HepG2 (cell line): ENCODE data around the gene CAPN11. TPM values are rescaled to one million over a fixed set of nuclear protein-coding genes. Genes with fewer than 3 reads are reported as not detected.

ENCODE experiments used
- BRD4 ChIP-seq: sonication (generic); formaldehyde crosslinking; IDR thresholded peaks from 2 replicates; pipeline ENCODE4 v1.4.0; 2020; ENCODE audit warnings: missing genetic modification reagents
- BRF2 ChIP-seq: sonication (generic); formaldehyde crosslinking; IDR thresholded peaks from 2 replicates; pipeline ENCODE4 v1.8.1; 2022; ENCODE audit warnings: mild to moderate bottlenecking, missing genetic modification reagents
- FOXP4 ChIP-seq: sonication (generic); formaldehyde crosslinking; IDR thresholded peaks from 2 replicates; pipeline ENCODE4 v1.4.0; 2020; ENCODE audit warnings: missing genetic modification reagents
- NCOA2 ChIP-seq: sonication (generic); formaldehyde crosslinking; IDR thresholded peaks from 2 replicates; pipeline ENCODE4 v1.8.0; 2022; ENCODE audit warnings: inconsistent platforms
- SP2 ChIP-seq: sonication (generic); formaldehyde crosslinking; IDR thresholded peaks from 2 replicates; pipeline ENCODE4 v1.5.1; 2020; ENCODE audit warnings: mild to moderate bottlenecking, missing genetic modification reagents
- ZFP1 ChIP-seq: IDR thresholded peaks from 2 replicates; pipeline ENCODE4 v1.6.1; 2016
- ZFP37 ChIP-seq: sonication (generic); formaldehyde crosslinking; IDR thresholded peaks from 2 replicates; pipeline ENCODE4 v1.4.0; 2020; ENCODE audit warnings: missing genetic modification reagents, borderline replicate concordance
- ZNF136 ChIP-seq: sonication (generic); formaldehyde crosslinking; IDR thresholded peaks from 2 replicates; pipeline ENCODE4 v1.8.1; 2022; ENCODE audit warnings: low read depth, mild to moderate bottlenecking, moderate library complexity, missing genetic modification reagents
- ZNF138 ChIP-seq: sonication (generic); formaldehyde crosslinking; IDR thresholded peaks from 2 replicates; pipeline ENCODE4 v1.5.0; 2020; ENCODE audit warnings: mild to moderate bottlenecking, low read depth, missing genetic modification reagents
- ZNF543 ChIP-seq: sonication (generic); formaldehyde crosslinking; IDR thresholded peaks from 2 replicates; pipeline ENCODE4 v1.4.0; 2020; ENCODE audit warnings: mild to moderate bottlenecking, missing genetic modification reagents
- ZNF572 ChIP-seq: sonication (generic); formaldehyde crosslinking; IDR thresholded peaks from 2 replicates; pipeline ENCODE4 v1.5.1; 2020; ENCODE audit warnings: mild to moderate bottlenecking, missing genetic modification reagents
- polyA plus RNA-seq, 8 experiments: library from polyadenylated mRNA; depleted of rRNA in 3 of 8; stranded (reverse) in 7 of 8; unstranded in 1 of 8; fragments of >200 nt; fragmentation: Illumina TruSeq in 4 of 8; extraction: Trizol in 4 of 8; gene quantifications; 2 replicates each; pipeline versions ENCODE4 v1.2.1 to v1.2.3, GENCODE V29; 2011 to 2016; ENCODE audit warnings: low read depth in 4 of 8, missing spikeins in 1 of 8, mixed read lengths in 1 of 8; ENCODE audit not compliant: insufficient read depth in 1 of 8
- total RNA-seq, 5 experiments: library from RNA; depleted of rRNA; stranded (reverse); fragments of >200 nt; fragmentation: Illumina TruSeq; extraction: Trizol; gene quantifications; 2 replicates each; pipeline ENCODE4 v1.2.3, GENCODE V29; 2016; ENCODE audit warnings: low read depth in 1 of 5
- TF ChIP-seq, protein P1 (sequence below): sonication (generic); formaldehyde crosslinking; IDR thresholded peaks from one replicate; pipeline ENCODE4 v1.5.1; 2020; ENCODE audit warnings: mild to moderate bottlenecking, missing genetic modification reagents; ENCODE audit errors: not compliant biosample characterization

CAPN11 gene
- total and polyA plus RNA-seq, 2 of the 13 experiments (the other 11 are each of a cell fraction or from before 2014, with no cell fraction given) = 0.07 to 0.11 TPM

GRCh38 chr6:44222486-44223318 lies 64.1 kb downstream of the CAPN11 start (continued):
- TF ChIP-seq NCOA2 (CRISPR knock-in tag) (no peak), ZNF543 (no peak), ZFP1 (CRISPR knock-in tag) (no peak), ZNF136 (CRISPR knock-in tag) (no peak), SP2 (CRISPR knock-in tag) (no peak), BRD4 (0 out of 2 replicates have a peak, but pooled peaks have one; percentile 59), FOXP4 (0 out of 2 replicates have a peak, but pooled peaks have one; percentile 1), ZNF572 (CRISPR knock-in tag) (no peak), ZNF138 (CRISPR knock-in tag) (no peak), ZFP37 (no peak), BRF2 (no peak)
- TF ChIP-seq, protein P1, sequence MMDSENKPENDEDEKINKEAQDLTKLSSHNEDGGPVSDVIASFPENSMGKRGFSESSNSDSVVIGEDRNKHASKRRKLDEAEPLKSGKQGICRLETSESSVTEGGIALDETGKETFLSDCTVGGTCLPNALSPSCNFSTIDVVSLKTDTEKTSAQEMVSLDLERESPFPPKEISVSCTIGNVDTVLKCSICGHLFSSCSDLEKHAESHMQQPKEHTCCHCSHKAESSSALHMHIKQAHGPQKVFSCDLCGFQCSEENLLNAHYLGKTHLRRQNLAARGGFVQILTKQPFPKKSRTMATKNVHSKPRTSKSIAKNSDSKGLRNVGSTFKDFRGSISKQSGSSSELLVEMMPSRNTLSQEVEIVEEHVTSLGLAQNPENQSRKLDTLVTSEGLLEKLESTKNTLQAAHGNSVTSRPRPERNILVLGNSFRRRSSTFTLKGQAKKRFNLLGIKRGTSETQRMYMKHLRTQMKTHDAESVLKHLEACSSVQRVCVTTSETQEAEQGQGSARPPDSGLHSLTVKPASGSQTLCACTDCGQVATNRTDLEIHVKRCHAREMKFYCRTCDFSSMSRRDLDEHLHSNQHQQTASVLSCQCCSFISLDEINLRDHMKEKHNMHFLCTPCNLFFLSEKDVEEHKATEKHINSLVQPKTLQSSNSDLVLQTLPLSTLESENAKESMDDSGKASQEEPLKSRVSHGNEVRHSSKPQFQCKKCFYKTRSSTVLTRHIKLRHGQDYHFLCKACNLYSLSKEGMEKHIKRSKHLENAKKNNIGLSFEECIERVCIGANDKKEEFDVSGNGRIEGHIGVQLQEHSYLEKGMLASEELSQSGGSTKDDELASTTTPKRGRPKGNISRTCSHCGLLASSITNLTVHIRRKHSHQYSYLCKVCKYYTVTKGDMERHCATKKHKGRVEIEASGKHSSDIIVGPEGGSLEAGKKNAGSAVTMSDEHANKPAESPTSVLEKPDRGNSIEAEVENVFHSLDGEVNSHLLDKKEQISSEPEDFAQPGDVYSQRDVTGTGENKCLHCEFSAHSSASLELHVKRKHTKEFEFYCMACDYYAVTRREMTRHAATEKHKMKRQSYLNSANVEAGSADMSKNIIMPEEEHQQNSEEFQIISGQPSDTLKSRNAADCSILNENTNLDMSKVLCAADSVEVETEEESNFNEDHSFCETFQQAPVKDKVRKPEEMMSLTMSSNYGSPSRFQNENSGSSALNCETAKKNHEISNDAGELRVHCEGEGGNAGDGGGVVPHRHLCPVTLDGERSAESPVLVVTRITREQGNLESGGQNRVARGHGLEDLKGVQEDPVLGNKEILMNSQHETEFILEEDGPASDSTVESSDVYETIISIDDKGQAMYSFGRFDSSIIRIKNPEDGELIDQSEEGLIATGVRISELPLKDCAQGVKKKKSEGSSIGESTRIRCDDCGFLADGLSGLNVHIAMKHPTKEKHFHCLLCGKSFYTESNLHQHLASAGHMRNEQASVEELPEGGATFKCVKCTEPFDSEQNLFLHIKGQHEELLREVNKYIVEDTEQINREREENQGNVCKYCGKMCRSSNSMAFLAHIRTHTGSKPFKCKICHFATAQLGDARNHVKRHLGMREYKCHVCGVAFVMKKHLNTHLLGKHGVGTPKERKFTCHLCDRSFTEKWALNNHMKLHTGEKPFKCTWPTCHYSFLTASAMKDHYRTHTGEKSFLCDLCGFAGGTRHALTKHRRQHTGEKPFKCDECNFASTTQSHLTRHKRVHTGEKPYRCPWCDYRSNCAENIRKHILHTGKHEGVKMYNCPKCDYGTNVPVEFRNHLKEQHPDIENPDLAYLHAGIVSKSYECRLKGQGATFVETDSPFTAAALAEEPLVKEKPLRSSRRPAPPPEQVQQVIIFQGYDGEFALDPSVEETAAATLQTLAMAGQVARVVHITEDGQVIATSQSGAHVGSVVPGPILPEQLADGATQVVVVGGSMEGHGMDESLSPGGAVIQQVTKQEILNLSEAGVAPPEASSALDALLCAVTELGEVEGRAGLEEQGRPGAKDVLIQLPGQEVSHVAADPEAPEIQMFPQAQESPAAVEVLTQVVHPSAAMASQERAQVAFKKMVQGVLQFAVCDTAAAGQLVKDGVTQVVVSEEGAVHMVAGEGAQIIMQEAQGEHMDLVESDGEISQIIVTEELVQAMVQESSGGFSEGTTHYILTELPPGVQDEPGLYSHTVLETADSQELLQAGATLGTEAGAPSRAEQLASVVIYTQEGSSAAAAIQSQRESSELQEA (CRISPR knock-in tag) = no peak
